Activated T-cell treated with anti-CD3 and anti-CD28 coated beads for 1 hour (primary cell): Measurements from ENCODE around the gene KHSRP.
"Not testable (repeated sequence)": the region's sequence is repeated elsewhere in the genome, so short reads cannot be mapped to it uniquely, and the experiment has no call there.

Source experiments
- DNase-seq: peaks from one replicate; pipeline ENCODE4 v3.0.0-alpha.2; 2020; ENCODE audit warnings: low read depth

Gene KHSRP

DNA sequence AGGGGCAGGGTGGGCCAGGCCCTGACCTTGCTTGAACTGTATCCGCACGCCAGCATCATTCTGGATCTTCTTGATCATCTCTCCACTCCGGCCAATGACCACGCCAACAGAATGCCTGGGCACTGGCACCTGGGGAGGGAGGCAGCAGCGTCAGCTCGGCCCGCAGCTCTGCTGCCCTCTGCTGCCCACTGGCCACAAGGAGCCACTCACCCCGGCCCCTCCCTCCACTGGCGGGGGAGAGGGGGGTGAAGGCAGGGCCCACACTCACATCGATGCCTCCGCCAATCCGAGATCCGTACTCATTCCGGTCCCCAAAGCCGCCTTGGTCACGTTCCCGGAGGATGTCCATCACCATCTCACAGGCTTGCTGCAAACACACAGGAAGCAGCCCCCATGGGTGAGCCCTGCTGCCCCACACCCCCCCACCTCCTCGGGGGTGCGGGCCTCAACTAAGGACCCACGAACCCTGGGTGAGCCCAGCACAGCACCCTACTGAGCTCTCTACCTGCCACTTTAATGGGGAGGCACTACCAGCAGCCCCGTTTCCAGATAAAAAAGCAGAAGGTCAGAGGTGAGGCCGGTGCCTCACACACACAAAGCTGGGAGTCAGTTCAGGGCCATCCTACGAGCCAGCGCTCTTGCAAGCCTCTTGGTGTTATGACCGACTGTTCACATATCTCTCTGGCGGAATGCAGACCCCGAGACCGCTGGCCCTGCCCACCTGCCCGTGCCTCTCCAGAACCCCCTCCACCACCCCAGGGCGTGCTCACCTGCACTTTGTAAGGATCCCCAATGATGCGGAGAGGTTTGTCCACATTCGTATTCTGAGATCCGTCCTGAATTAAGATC lies 6.7 kb downstream of the KHSRP start:
- no peak for DNase-seq

DNA sequence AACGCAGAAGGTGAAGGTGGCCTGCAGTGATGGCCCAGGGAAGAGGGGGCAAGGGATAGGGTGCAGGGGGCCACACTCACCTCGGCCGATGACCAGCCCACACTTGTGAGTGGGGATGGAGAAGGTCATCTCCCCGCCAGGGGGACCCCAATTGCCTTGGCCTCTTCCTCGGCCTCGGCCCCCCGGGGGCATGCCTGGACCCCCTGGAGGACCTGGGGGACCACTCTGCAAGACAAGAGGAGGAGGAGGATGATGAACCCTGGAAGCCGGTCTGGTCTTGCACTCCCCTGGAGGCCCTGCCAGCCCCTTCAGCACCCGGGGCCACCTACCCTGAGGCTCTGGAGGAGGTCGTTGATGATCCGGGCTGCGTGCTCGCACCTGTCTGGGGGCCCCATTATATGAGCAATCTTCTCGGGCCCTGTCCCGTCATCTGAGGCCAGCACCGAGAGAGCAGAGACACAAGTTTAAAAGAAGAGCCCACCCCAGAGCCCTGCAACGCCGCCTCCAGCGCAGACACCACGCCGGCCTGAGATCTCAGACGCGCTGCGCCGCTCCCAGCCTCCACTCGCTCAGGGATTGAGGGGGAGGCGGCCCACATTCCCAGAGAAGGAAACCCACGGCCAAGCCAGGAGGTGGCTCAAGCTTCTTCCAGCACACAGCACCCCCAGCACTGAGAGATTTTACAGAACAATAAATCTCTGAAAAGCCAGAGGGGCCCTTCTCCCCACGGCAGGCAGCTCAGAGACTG lies 7.8 kb downstream of the KHSRP start:
- DNase-seq = no peak

DNA sequence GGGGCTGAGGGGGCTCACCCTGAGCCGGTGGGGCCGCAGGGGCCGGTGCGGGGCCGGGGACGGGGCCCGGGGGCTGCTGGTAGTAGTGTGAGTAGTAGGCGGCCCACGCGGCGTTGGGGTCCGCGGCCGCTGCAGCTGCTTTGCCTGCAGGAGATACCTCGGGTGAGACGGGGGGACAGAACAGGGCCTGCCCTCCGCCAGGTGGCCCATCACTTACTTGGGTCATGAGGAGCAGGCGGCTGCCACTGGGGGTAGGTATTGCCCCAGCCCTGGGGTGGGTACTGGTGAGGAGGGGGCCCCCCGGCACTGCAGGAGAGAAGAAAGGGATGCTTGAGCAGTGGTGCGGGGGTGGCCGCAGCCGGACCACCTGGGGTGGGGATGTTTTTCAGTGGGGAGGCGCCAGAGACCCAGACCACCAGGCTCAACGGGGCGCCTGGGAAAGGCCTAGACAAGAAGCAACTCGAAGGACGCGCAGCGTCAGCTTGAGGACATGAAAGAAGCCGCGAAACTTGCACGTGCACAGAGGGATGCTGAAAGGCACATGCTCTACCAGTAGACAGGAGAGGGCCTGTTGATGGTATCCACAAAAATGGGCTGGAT lies 8.9 kb downstream of the KHSRP start:
- no peak for DNase-seq

DNA sequence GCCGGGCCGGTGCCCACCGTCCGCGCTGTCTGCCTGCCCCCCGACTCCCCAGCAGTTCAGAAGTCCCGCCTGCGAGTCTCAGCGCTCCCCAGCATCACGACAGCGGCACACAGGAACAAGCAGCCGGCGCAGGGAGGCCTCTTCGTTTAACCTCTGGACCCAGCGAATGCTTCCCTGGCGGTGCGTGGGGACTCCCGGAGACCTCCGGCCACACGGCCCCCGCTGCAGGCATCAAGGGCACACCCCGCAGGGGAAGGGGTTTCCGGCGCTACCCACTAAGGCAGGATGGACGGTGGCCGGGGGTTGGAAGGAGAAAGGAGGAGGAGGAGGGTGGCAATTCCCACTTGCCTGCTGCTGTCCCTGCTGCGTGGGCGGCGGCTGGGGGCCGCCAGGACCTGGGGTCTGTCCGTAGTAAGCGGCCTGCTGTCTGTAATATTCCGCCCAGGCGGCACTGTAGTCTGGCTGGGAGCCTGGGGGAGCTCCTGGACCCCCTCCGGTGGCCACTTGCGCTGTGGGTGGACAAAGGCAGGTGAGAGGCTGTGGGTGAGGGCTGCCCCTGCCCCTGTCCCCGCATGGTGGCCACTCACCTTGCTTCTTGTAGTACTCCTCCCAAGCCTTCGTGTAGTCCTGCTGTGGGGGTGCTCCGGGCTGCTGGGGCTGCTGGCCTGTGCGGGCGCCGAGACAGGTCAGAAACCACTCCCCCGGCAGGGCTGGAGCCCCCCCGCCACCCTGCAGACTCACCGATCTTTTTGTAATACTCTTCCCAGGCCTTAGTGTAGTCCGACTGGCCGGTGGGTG lies 9.6 kb downstream of the KHSRP start:
- DNase-seq = no peak

DNA sequence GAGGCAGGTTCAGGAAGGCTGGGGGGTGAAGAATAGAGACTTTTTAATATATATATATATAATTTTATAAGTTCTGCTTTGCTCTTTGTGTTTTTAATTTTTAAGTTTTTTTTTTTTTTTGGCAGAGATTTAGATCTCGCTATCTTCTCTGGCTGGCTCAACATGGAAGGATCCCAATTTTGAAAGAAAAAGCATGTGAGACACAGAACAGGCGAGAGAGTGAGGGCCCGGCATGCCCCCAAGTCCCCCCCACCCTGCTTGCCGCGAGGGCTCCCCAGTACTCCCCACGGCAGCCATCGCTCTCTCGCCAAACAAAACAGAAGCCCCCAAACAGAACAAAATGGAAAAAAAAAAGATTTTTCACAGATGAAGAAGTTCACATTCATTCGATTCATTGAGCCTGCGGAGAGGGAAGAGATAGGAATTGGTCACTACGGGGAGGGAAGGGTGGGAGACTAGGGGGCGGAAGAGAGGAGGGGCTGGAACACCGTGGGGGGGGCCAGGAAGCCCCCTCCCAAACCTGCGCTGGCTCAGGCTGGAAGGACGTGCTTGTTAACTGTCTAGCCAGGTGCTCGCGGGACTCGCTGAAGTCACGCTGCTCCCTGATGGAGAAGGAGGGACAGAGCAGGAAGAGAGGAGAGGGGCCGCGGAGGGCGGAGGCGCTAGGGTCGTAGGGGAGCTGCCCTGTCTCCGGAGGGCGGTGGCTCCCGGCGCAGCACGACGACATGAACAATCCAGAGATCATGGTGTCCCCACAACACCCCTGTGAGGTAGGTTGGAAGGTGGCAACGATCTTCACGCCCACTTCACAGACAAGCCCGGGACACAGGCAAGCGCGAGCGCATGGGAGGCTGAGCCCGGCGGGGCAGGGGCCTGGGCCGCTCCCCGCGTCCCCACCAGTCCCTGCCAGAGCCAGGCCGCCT lies 10.6 kb downstream of the KHSRP start:
- DNase-seq = no peak

DNA sequence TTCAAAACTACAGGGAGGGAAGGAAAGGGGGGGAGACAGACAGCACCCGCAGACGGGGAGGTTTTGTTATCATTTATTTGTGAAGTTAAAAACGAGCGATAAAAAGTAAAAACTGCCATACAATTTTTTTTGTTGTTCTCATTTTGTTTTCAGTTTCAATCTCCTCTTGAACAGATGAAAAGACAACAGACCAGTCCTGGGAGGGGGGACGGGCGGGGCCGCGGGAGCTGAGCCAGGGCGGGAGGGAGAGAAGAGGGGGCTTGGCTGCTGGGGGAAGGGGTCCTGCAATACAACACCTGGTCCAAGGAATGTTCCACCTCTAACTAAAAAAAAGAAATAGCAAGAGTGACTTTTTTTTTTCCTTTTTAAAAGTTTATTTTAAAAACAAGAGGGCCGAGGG lies 11.3 kb downstream of the KHSRP start:
- no peak for DNase-seq

DNA sequence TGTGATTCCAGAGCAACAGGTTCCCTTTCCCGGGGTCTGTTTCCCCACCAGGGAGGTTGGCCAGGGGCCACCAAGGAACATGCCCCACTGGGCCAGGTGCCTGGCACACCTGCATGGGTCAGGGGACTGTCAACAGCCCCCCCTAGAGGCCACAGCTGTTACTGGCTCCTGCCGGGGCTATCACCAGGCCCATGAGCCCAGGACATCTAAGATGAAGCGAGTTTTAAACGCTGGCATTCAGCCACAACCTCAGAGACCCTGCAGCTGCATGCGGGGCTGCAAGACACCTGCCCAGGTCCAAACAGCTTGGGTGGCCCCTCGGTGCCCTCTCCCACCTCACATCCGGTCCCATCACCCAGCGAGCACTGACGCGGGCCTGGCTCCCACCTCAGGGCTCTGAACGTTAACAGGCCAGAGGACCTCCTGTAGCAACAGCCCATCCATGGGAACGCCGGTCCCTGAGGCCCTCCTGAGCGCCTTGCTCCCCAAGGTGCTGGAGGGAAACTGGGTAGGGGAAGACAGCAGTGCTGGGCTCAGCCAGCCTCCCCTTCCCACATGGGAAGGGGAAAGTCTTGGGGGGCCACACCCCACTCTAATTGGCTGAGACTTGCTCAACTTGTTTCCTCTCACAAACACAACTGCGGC lies 12.0 kb downstream of the KHSRP start:
- DNase-seq = peak; percentile 35

DNA sequence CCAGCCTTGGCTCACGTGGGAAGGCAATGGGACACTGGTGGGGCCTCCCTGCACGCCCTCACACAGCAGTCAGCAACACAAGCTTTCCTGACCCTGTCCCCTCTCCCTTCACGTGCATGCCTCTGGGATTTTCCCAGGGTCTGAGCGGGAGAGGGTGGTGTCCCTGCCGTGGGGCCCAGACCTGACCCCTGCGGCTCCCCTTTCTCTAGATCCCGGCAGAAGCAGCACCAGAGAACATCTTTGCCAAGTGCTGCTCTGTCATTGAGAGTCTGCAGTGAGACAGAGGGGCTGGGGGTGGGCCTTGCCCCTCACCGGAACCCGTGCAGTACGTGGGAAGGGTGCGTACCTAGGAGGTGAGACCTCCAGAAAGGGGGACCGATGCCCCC lies 12.6 kb downstream of the KHSRP start:
- no peak for DNase-seq

DNA sequence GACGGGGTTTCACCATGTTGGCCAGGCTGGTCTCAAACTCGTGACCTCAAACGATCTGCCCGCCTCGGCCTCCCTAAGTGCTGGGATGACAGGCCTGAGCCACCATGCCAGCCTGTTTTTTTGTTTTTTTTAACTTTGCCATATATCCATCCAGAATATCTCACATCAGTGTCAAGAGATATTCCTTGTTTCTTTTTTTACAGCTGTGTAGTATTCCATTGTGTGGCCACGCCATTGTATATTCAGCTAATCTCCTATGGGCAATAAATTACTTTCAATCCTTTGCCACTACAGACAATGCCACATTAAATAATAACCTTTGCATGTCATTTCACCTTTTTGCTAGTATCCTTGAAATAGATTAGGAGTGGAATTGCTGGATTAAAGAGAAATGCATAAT lies 15.3 kb downstream of the KHSRP start:
- DNase-seq = no peak

DNA sequence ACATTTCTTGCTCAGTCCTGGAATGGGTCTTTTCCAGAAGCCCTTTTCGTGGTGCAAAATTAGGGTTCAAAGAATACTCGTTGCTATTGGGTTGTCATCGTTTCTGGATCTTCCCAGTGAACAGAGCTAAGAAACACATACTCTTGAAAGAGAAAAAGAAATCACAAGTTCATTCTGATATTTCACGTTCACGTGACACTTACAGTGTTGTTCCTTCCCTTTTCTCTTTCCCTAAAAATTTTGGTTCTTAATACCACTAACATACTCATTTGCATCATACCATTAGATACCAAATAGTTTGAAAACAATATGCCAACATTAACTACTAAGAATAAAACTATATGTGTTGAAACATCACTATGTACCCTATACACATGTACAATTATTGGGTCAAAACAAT lies 18.2 kb downstream of the KHSRP start:
- no peak for DNase-seq

DNA sequence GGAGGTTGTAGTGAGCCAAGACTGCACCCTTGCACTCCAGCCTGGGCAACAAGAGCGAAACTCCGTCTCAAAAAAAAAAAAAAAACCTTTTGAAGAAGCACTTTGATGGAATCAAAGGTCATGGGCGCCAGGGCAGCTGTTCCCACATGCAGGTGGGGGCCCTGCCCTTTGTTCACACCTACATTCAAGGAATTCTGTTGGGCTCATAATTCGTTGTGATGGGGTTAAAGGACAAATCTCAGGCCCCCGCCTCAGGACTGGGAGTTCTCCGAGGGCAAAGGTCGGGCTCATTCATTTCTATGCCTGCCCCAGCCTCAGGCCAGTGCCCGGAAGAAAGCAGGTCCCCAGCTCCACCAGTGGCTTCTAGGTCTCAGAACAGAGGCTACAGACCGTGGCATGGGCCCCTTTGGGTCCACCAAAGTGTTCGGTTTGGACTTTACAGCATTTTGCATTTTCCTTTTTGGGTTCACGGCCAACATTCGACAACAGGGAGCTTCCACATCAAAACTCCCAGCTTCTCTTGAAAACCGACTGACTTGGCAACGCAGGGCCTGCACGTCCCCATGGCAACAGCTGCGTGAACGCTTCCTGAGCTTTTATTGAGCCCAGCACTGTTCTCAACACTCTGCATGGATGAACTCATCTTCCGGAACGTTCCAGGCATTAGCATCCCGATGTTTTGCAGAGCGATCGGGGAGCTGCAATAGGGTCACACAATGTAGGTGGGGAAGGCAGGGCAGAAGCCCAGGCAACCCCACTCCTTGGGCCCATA lies 21.6 kb downstream of the KHSRP start:
- no peak for DNase-seq

DNA sequence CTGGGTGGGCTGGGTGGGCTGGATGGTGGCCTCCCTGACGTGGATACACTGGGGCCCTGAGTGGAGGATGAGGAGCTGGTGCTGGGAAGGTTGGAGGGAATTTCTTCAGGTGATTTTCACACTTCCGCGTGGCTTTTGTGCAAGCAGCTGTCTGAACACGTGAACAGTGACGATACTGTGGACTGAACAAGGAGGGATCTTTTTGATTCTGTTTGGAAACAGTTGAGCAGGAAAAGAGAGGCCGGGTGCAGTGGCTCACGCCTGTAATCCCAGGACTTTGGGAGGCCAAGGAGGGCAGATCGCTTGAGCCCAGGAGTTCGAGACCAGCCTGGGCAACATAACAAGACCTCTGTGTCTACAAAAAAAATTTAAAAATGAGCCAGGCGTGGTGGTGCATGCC lies 22.6 kb downstream of the KHSRP start:
- DNase-seq = no peak

DNA sequence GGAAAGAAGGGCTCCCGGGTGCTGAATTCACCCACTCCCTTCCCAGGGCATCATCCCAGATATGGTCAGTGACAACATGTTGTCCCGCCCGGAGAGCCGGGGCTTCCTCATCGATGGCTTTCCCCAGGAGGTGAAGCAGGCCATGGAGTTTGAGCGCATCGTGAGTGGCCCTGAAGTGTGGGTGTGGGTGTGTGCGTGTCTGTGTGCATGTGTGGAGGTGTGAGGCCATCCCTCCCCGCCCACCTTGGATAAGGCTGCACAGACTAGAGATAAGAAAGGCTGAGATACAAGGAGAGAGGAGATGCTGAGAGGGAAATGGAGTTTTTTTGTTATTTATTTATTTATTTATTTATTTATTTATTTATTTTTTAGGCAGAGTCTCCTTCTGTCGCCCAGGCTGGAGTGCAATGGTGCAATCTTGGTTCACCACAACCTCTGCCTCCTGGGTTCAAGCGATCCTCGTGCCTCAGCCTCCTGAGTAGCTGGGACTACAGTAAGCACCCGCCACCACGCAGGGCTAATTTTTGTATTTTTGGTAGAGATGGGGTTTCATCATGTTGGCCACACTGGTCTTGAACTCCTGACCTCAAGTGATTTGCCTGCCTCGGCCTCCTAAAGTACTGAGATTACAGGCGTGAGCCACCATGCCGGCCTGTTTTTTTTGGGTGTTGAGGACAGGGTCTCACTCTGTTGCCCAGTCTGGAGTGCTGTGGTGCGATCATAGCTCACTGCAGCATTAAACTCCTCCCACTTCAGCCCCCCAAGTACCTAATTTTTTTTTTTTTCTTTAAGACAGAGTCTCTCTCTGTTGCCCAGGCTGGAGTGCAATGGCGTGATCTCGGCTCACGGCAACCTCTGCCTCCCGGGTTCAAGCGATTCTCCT lies 24.3 kb downstream of the KHSRP start:
- DNase-seq = not testable (repeated sequence)

DNA sequence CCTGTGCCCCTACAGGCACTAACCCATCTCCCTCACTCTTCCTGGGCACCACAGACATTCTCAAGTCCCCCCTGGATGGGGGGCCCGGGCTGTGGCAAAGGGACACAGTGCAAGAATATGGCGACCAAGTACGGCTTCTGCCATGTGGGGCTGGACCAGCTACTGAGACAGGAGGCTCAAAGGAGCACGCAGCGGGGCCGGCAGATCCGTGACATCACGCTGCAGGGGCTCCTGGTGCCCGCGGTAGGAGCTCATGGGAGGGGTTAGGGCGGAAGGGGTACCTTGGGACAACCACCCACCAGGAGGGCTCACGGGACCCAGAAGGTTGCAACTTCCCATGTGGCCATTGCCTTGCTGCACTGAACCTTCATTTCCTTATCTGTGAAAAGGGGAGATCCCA lies 28.3 kb downstream of the KHSRP start:
- no peak for DNase-seq

DNA sequence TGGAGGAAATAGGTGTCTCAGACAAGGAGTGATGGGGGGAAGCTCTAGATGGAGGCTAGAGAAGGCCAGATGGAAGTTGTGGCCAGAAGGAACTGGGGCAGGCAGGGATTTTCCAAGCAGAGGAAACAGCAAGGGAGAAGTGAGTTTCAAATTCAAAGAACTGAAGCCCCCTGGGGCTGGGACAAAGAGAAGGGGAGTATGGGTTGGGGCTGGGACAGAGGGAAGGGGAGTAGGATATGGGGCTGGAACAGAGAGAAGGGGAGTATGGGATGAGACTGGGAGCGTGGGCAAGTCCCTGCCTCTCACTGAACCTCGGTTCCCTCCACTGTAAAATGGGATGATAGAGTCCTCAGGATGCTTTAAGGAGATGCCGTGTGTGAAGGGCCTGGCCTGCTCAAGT lies 29.8 kb downstream of the KHSRP start:
- no peak for DNase-seq

DNA sequence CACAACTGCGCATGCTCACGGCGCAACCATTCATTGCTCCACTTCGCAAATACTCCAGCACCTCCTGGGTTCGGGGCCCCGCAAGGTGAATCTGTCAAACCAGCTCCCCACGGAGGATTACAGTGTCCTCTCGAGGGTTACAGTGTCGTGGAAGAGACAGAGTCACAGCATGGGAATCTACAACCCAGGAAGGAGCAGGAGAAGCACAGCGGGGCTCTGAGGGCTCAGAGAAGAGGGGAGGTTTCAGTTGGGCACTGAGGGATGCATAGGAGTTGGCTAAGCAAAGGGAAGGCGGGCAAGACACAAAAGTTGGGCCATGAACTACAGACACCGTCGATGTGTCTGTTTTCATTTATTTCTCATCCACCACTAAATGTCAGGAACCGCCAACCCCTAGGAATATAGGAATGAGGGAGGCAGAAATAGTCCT lies 30.6 kb downstream of the KHSRP start:
- DNase-seq = peak; percentile 65

DNA sequence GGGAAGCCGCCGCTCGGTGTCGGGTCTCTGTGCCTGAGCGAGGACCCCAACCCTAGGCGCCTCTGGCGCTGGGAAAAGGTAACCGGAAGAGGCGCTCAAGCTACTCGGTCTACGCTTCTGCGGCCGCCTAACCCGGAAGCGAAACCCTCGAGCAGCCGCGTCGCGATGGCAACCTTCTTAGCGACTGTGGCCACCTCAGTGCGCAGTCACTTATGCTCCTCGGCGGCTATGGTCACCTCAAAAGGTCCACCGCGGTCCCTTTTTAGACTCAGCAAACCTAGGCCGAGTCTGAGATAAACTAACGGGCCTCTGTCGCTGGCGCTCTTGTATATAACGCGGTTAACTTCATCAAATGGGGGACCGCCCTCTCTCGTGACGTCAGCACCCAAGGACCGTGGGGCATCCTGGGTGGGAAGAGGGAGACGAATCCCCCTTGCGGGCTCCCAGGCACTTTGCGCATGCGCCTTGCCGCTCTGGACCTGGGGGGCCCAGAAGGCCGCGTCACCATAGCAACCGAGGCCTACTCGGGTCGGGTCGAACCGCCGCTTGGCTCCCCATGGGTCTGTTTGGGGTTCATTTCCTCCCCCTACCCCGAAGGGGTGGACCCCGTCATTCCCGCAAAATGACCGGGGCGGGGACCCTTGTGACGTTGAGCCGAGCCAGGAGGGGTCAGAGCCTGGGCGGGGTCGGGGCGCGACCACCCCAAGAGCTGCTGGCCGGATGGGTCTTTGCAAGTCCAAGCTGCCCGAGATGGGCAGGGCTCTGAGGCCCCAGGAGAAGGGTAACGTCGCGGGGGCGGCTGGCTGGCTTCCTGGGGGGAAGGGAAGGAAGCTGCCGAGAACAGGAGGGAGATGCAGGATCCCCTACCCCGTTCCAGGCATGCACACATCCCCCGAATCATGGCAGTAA lies 31.3 kb downstream of the KHSRP start, which contains the start of gene GTF2F1:
Gene GTF2F1, minus strand, starts transcription at position 91 of the 909 bp plus-strand sequence. CDS start 169 bp downstream, outside the sequence.
- DNase-seq = peak; percentile 91
